ENCODE data around the gene CYTH3. TPM values are rescaled to one million over a fixed set of nuclear protein-coding genes. Genes with fewer than 3 reads are reported as not detected.

The CYTH3 gene
- total RNA-seq, 1 donor from 2014 or later = 29.8 TPM

- DNase-seq (ENCODE audit: low spot score) = peak; percentile 32
Observed at GRCh38 chr7:6256677-6257535, 15.5 kb downstream of the CYTH3 start.

- DNase-seq (ENCODE audit: low spot score) = no peak
Observed at GRCh38 chr7:6256109-6256483, 16.3 kb downstream of the CYTH3 start.

- DNase-seq (ENCODE audit: low spot score) = no peak
Observed at GRCh38 chr7:6254866-6255265, 17.6 kb downstream of the CYTH3 start.

- DNase-seq (ENCODE audit: low spot score) = no peak
Observed at GRCh38 chr7:6252748-6253147, 19.7 kb downstream of the CYTH3 start.

GRCh38 chr7:6252341-6252746 lies 20.1 kb downstream of the CYTH3 start:
- no peak for DNase-seq (ENCODE audit: low spot score)

GRCh38 chr7:6251653-6252052 lies 20.8 kb downstream of the CYTH3 start:
- no peak for DNase-seq (ENCODE audit: low spot score)

- DNase-seq (ENCODE audit: low spot score) = no peak
Observed at GRCh38 chr7:6250364-6250833, 22.0 kb downstream of the CYTH3 start.

- DNase-seq (ENCODE audit: low spot score) = no peak
Observed at GRCh38 chr7:6249043-6249442, 23.4 kb downstream of the CYTH3 start.

GRCh38 chr7:6248581-6248980 lies 23.8 kb downstream of the CYTH3 start:
- DNase-seq (ENCODE audit: low spot score) = no peak

- DNase-seq (ENCODE audit: low spot score) = no peak
Observed at GRCh38 chr7:6246251-6246917, 26.0 kb downstream of the CYTH3 start.

- DNase-seq (ENCODE audit: low spot score) = no peak
Observed at GRCh38 chr7:6244021-6244420, 28.4 kb downstream of the CYTH3 start.

- no peak for DNase-seq (ENCODE audit: low spot score)
Observed at GRCh38 chr7:6243168-6243567, 29.3 kb downstream of the CYTH3 start.

GRCh38 chr7:6242561-6242960 lies 29.9 kb downstream of the CYTH3 start:
- DNase-seq (ENCODE audit: low spot score) = no peak

GRCh38 chr7:6241607-6241973 lies 30.8 kb downstream of the CYTH3 start:
- no peak for DNase-seq (ENCODE audit: low spot score)

GRCh38 chr7:6238309-6238925 lies 34.0 kb downstream of the CYTH3 start:
- DNase-seq (ENCODE audit: low spot score) = no peak

- DNase-seq (ENCODE audit: low spot score) = no peak
Observed at GRCh38 chr7:6237730-6238129, 34.7 kb downstream of the CYTH3 start.

GRCh38 chr7:6237011-6237410 lies 35.4 kb downstream of the CYTH3 start:
- DNase-seq (ENCODE audit: low spot score) = no peak

GRCh38 chr7:6235029-6235871 lies 37.2 kb downstream of the CYTH3 start:
- no peak for DNase-seq (ENCODE audit: low spot score)

GRCh38 chr7:6234384-6234783 lies 38.0 kb downstream of the CYTH3 start:
- no peak for DNase-seq (ENCODE audit: low spot score)

GRCh38 chr7:6232534-6232933 lies 39.9 kb downstream of the CYTH3 start:
- DNase-seq (ENCODE audit: low spot score) = peak; percentile 26

GRCh38 chr7:6232116-6232515 lies 40.3 kb downstream of the CYTH3 start:
- DNase-seq (ENCODE audit: low spot score) = no peak

GRCh38 chr7:6231184-6231583 lies 41.2 kb downstream of the CYTH3 start:
- DNase-seq (ENCODE audit: low spot score) = no peak

All from mucosa of gallbladder (tissue), 1 donor.